GM23338 (cell line): ENCODE measurements around the gene RPS8.

Experiments
- CREB1 ChIP-seq: fragments of 250-450 bp; sonication (Bioruptor Pico); IDR thresholded peaks from 2 replicates; pipeline ENCODE4 v1.5.0; 2020; ENCODE audit warnings: low read depth, mild to moderate bottlenecking, moderate library complexity
- CTCF ChIP-seq, 2 experiments: fragments of 200-600 bp in 1 of 2; sonication (generic) in 1 of 2; conservative IDR thresholded peaks; 2 replicates each; pipeline versions ENCODE4 v1.5.1 to v1.6.1; 2016 to 2017; ENCODE audit warnings: antibody characterized with exemption in 2 of 2, low read depth in 2 of 2, mild to moderate bottlenecking in 2 of 2, moderate library complexity in 1 of 2
- EZH2 ChIP-seq: fragments of 200-600 bp; sonication (generic); IDR thresholded peaks from one replicate; pipeline ENCODE4 v1.8.0; 2017; ENCODE audit warnings: antibody characterized with exemption, mild to moderate bottlenecking, low read depth; ENCODE audit not compliant: unreplicated experiment
- EZH2phosphoT487 ChIP-seq: fragments of 200-600 bp; sonication (generic); IDR thresholded peaks from one replicate; pipeline ENCODE4 v1.8.1; 2018; ENCODE audit warnings: antibody characterized with exemption; ENCODE audit not compliant: unreplicated experiment
- JUNB ChIP-seq: IDR thresholded peaks from one replicate; pipeline ENCODE4 v1.6.1; 2016; ENCODE audit warnings: antibody characterized with exemption; ENCODE audit not compliant: unreplicated experiment

- no peak for TF ChIP-seq EZH2phosphoT487
- TF ChIP-seq CTCF (conservative IDR thresholded peaks at IDR 0.05; ENCODE audit: low read depth in 2 of 2), result no peak
- no peak for TF ChIP-seq JUNB
- no peak for TF ChIP-seq CREB1 (CRISPR knock-in tag)
- TF ChIP-seq EZH2, result no peak
These were observed 10.3 kb downstream of the RPS8 start for GRCh38 chr1:44785501-44786137.
